OCI-LY3 (cell line): ENCODE measurements around the gene HIF3A.
A peak's percentile ranks its signal among the peaks of the same experiment; 100 is the strongest.
"Not testable (repeated sequence)": the region's sequence is repeated elsewhere in the genome, so short reads cannot be mapped to it uniquely, and the experiment has no call there.

ENCODE experiments used
- H2AFZ ChIP-seq: fragments of 200-600, 300-600 bp; shearing (Covaris generic); 2 replicates; pipeline ENCODE4 v1.6.0; 2014; ENCODE audit warnings: antibody characterized with exemption, low read depth, low read length
- H3K27ac ChIP-seq: fragments of 200-600, 300-600 bp; sonication (generic); 2 replicates; pipeline ENCODE4 v1.5.1; 2014; ENCODE audit warnings: mild to moderate bottlenecking, low read length, moderate library complexity, mixed read lengths
- H3K27me3 ChIP-seq: fragments of 200-600, 300-600 bp; sonication (generic); 2 replicates; pipeline ENCODE4 v1.6.1; 2014; ENCODE audit warnings: low read depth, low read length, mixed read lengths
- H3K36me3 ChIP-seq: fragments of 200-600, 300-600 bp; sonication (generic); replicated peaks from 2 replicates; pipeline ENCODE3; 2014; ENCODE audit warnings: low read depth, low read length, mixed read lengths
- H3K4me1 ChIP-seq: fragments of 300-600, 200-600 bp; sonication (generic); 2 replicates; pipeline ENCODE4 v1.6.1; 2014; ENCODE audit warnings: low read length, mixed read lengths
- H3K4me2 ChIP-seq: fragments of 200-600, 300-600 bp; sonication (generic); 2 replicates; pipeline ENCODE4 v1.6.1; 2014; ENCODE audit warnings: low read length, mixed read lengths
- H3K4me3 ChIP-seq: fragments of 300-600, 200-600 bp; sonication (generic); 2 replicates; pipeline ENCODE4 v1.5.1; 2014; ENCODE audit warnings: antibody characterized with exemption, mild to moderate bottlenecking, low read length, moderate library complexity
- H3K79me2 ChIP-seq: fragments of 300-600, 200-600 bp; shearing (Covaris generic); 2 replicates; pipeline ENCODE4 v1.6.1; 2014; ENCODE audit warnings: mild to moderate bottlenecking, low read length, mixed read lengths
- H3K9ac ChIP-seq: fragments of 300-600, 200-600 bp; shearing (Covaris generic); 2 replicates; pipeline ENCODE4 v1.6.0; 2014; ENCODE audit warnings: mild to moderate bottlenecking, low read length, moderate library complexity
- H3K9me3 ChIP-seq: fragments of 200-600, 300-600 bp; shearing (Covaris generic); 2 replicates; pipeline ENCODE4 v1.6.1; 2014; ENCODE audit warnings: low read length, mixed read lengths; ENCODE audit not compliant: insufficient read depth
- H4K20me1 ChIP-seq: fragments of 200-600, 300-600 bp; sonication (generic); 2 replicates; pipeline ENCODE4 v1.6.1; 2016; ENCODE audit warnings: low read length, mixed read lengths; ENCODE audit not compliant: insufficient read depth
- EZH2phosphoT487 ChIP-seq: fragments of 200-600 bp; shearing (Covaris generic); IDR thresholded peaks from 2 replicates; pipeline ENCODE4 v1.6.1; 2018; ENCODE audit warnings: antibody characterized with exemption, mixed run types, low read depth
- TF ChIP-seq, protein P1 (sequence below): fragments of 200-600, 300-600 bp; sonication (generic); IDR thresholded peaks from 2 replicates; pipeline ENCODE4 v1.5.1; 2014; ENCODE audit warnings: antibody characterized with exemption, low read length, low read depth

HIF3A gene

DNA sequence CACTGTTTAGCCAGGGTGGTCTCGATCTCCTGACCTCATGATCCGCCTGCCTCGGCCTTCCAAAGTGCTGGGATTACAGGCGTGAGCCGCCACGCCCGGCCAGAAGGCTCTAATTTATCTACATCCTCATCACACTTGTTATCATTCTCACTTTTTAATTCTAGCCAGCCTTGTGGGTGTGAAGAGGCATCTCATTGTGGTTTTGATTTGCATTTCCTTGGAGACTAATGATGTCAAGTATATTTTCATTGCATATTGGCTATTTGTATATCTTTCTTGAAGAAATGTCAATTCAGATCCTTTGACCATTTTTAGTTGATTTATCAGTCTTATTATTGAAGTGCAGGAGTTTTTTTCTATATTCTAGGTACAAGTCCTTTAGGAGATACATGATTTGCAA lies 27.7 kb upstream of the HIF3A start:
- H3K36me3 ChIP-seq: no peaks in the 10 kb centered on the region
- TF ChIP-seq EZH2phosphoT487: no peak
- TF ChIP-seq, protein P1, sequence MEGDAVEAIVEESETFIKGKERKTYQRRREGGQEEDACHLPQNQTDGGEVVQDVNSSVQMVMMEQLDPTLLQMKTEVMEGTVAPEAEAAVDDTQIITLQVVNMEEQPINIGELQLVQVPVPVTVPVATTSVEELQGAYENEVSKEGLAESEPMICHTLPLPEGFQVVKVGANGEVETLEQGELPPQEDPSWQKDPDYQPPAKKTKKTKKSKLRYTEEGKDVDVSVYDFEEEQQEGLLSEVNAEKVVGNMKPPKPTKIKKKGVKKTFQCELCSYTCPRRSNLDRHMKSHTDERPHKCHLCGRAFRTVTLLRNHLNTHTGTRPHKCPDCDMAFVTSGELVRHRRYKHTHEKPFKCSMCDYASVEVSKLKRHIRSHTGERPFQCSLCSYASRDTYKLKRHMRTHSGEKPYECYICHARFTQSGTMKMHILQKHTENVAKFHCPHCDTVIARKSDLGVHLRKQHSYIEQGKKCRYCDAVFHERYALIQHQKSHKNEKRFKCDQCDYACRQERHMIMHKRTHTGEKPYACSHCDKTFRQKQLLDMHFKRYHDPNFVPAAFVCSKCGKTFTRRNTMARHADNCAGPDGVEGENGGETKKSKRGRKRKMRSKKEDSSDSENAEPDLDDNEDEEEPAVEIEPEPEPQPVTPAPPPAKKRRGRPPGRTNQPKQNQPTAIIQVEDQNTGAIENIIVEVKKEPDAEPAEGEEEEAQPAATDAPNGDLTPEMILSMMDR: no peak
- H3K27ac ChIP-seq: no peak overlapping the region
- no peak overlapping the region for H2AFZ ChIP-seq
- no peak overlapping the region for H3K4me2 ChIP-seq
- H3K79me2 ChIP-seq: no peaks in the 10 kb centered on the region
- no peaks in the 10 kb centered on the region for H4K20me1 ChIP-seq
- H3K27me3 ChIP-seq: peaks cover 26% of the 10 kb centered on the region
- no peaks in the 10 kb centered on the region for H3K9me3 ChIP-seq
- H3K4me1 ChIP-seq: peaks cover 13% of the 10 kb centered on the region
- no peak overlapping the region for H3K4me3 ChIP-seq
- H3K9ac ChIP-seq: no peak overlapping the region

DNA sequence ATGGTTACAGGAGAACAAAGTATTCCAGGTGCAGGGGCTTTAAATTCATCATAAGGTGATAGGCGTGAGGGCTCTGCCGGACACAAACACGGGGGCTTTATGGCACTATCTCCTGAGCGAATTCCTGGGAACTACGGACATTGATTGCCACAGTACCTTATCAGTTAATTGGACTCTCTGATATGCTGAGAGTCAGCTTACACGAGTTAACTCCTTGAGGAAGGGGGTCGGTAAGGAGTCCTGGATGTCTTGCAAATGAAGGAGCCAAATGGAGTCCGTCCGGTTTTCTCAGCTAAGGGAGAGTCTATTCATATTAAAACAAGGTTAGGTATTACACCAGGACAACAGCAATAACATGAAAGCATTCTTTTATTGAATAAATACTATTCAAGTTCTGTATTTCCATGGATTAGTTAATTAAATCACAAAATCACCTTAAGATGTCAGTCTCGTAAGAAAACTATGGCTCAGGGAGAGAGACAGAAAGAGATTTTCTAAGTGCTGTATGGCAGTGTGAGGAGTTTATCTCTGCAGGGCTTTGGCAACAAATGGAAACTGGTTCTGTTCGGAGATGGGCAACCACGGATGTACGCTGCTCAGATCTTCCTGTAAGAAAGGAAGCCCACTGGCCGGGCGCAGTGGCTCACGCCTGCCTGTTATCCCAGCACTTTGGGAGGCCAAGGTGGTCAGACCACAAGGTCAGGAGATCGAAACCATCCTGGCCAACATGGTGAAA lies 26.2 kb upstream of the HIF3A start:
- Histone ChIP-seq H3K9me3 (no peaks in the 10 kb centered on the region), H3K9ac (no peak overlapping the region), H3K36me3 (no peaks in the 10 kb centered on the region), H3K4me1 (peaks cover 13% of the 10 kb centered on the region), H3K4me2 (peak overlapping the region; percentile 4; the same call in 1 of the 2 replicates), H4K20me1 (no peaks in the 10 kb centered on the region), H3K27ac (no peak overlapping the region), H3K79me2 (no peaks in the 10 kb centered on the region), H3K27me3 (peaks cover 21% of the 10 kb centered on the region; the same call in 1 of the 2 replicates), H3K4me3 (no peak overlapping the region), H2AFZ (no peak overlapping the region)
- no peak for TF ChIP-seq EZH2phosphoT487
- TF ChIP-seq, protein P1: no peak

DNA sequence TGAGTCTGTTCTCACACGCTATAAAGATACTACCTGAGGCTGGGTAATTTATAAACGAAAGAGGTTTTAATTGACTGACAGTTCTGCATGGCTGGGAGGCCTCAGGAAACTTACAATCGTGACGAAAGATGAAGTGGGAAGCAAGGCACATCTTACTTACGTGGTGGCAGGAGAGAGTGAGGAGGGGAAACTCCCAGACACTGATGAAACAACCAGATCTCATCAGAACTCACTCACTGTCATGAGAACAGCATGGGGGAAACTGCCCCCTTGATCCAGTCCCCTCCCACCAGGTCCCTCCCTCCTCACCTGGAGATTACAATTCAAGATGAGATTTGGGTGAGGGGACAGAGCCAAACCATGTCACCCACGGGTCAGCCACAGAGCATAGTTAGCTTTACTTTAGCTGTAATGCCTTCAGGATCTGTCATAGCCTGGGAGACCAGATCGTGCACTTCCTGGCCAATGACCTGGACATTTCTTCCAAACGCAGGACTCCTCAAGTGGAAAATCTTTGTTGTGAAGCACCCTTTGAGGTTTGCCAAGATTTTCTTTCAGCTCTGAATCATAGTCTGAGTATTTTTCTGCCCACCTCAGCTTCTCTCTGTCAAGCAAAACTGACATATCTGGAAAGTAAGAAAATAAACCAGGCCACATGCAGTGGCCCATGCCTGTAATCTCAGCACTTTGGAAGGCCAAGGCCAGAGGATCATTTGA lies 25.2 kb upstream of the HIF3A start:
- peak overlapping the region; percentile 36 for H3K4me2 ChIP-seq
- H3K36me3 ChIP-seq: no peaks in the 10 kb centered on the region
- H3K27me3 ChIP-seq: peaks cover 21% of the 10 kb centered on the region; the same call in 1 of the 2 replicates
- no peak overlapping the region for H2AFZ ChIP-seq
- H3K27ac ChIP-seq: no peak overlapping the region
- no peak for TF ChIP-seq EZH2phosphoT487
- TF ChIP-seq, protein P1: no peak
- no peak overlapping the region for H3K4me3 ChIP-seq
- no peak overlapping the region for H3K9ac ChIP-seq
- no peaks in the 10 kb centered on the region for H3K79me2 ChIP-seq
- no peaks in the 10 kb centered on the region for H4K20me1 ChIP-seq
- H3K9me3 ChIP-seq: no peaks in the 10 kb centered on the region
- H3K4me1 ChIP-seq: peaks cover 13% of the 10 kb centered on the region

DNA sequence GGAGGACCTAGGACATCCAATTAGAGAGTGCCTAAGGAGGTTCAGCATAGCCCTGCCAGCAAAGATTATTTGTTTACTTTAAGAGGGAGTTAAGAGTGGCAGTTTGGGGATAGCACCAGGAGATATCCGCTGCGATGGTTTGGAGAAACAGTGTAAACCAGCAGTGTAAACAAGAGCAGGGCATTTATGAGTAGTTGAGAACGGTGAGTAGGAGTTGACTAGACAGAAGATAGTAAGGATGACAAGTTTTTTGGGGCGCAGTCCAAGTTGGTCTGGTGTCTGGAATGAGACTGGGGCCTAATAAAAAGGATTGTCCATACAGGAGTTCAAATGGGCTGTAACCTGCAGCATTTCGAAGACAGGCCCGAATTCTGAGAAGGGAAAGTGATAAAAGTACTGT lies 22.9 kb upstream of the HIF3A start:
- H4K20me1 ChIP-seq, H3K4me2 ChIP-seq, H2AFZ ChIP-seq, H3K36me3 ChIP-seq, H3K79me2 ChIP-seq, H3K4me3 ChIP-seq, H3K9me3 ChIP-seq, H3K9ac ChIP-seq, H3K27ac ChIP-seq: not testable (repeated sequence)
- H3K4me1 ChIP-seq: peaks cover 13% of the 10 kb centered on the region
- H3K27me3 ChIP-seq: peaks cover 16% of the 10 kb centered on the region; the same call in 1 of the 2 replicates
